ENCODE results near the gene MLH1. TPM values are rescaled to one million over a fixed set of nuclear protein-coding genes. Genes with fewer than 3 reads are reported as not detected.

The MLH1 gene
- total and polyA plus RNA-seq, 2 of the 8 experiments (the other 6 are each of a cell fraction or from before 2014, with no cell fraction given), result 36.4 to 47.3 TPM

DNA sequence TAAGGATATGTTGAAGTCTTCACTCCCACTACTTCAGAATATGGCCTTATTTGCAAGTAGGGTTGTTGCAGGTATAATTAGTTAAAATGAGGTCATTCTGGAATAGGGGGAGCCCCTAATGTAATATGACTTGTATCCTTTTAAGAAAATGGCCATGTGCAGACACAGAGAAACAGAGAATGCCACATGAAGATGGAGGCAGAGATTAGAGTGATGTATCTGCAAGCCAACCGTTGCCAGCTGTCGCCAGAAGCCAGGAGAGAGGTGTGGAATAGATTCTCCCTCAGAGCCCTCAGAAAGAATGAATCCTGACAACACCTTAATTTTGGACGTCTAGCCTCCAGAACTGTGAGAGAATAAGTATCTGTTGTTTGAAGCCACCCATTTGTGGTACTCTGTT is 37.2 kb upstream of the MLH1 start:
- Histone ChIP-seq H2BK12ac (ENCODE audit: low read depth, low read length) (no peak overlapping the region), H3K4me1 (replicated peaks in 1 of 4; ENCODE audit: control insufficient read depth in 3 of 4, insufficient read depth in 4 of 4, low read length in 3 of 4) (peaks cover 0 to 2% (median 0%) of the 10 kb centered on the region in 4 experiments; a peak in 2 of 7 replicates), H3K4me3 (ENCODE audit: extremely low read depth in 1 of 4, insufficient read depth in 2 of 4, low read depth in 3 of 4, low read length in 4 of 4) (no peak overlapping the region), H3K4ac (replicated peaks; ENCODE audit: insufficient read length, low read depth, low read length) (no peak overlapping the region), H3K27me3 (replicated peaks in 1 of 4; ENCODE audit: control insufficient read depth in 3 of 4, extremely low read depth in 1 of 4, insufficient read depth in 3 of 4, low read length in 3 of 4) (no peaks in the 10 kb centered on the region), H3K36me3 (ENCODE audit: control insufficient read depth in 2 of 4, insufficient read depth in 4 of 4, low read length in 3 of 4) (no peaks in the 10 kb centered on the region), H3K56ac (replicated peaks; ENCODE audit: insufficient read length, low read depth, low read length) (no peak overlapping the region), H2AFZ (ENCODE audit: low read length) (no peak overlapping the region), H3K9ac (replicated peaks in 1 of 4; ENCODE audit: extremely low read depth in 1 of 4, low read depth in 3 of 4, low read length in 3 of 4) (no peak overlapping the region), H3K18ac (ENCODE audit: extremely low read depth, low read length) (no peak overlapping the region), H2BK120ac (replicated peaks; ENCODE audit: low read depth, low read length) (no peak overlapping the region), H4K20me1 (replicated peaks in 1 of 2; ENCODE audit: control insufficient read depth in 1 of 2, insufficient read depth in 2 of 2, low read length in 2 of 2) (no peaks in the 10 kb centered on the region), H2BK5ac (ENCODE audit: low read depth, low read length) (no peak overlapping the region), H2AK5ac (ENCODE audit: low read depth, low read length) (no peak overlapping the region), H2BK15ac (ENCODE audit: low read length) (no peak overlapping the region), H3K9me3 (ENCODE audit: insufficient read depth in 2 of 2, low read depth in 1 of 2, low read length in 1 of 2) (no peaks in the 10 kb centered on the region), H4K5ac (ENCODE audit: insufficient read length, low read depth, low read length) (no peak overlapping the region), H3K14ac (ENCODE audit: insufficient read length) (no peak overlapping the region), H3K27ac (ENCODE audit: low read depth, low read length) (no peak overlapping the region), H2BK20ac (ENCODE audit: low read length) (no peak overlapping the region), H3K79me1 (ENCODE audit: low read depth, low read length) (no peaks in the 10 kb centered on the region), H4K8ac (ENCODE audit: extremely low read depth, insufficient read depth, low read length) (no peak overlapping the region), H3K4me2 (ENCODE audit: insufficient read depth in 1 of 2, low read depth in 2 of 2, low read length in 2 of 2) (no peak overlapping the region), H3K79me2 (ENCODE audit: control insufficient read depth in 1 of 2, insufficient read depth in 2 of 2, low read length in 2 of 2) (no peaks in the 10 kb centered on the region), H3K23ac (ENCODE audit: insufficient read length) (no peak overlapping the region), H3K23me2 (ENCODE audit: low read depth, low read length) (no peaks in the 10 kb centered on the region), H4K91ac (replicated peaks; ENCODE audit: insufficient read length, low read length) (no peak overlapping the region)
- FAIRE-seq (no peak), DNase-seq (ENCODE audit: low read depth in 1 of 2, low spot score in 2 of 2) (no peak)
- WGBS, 2 experiments (ENCODE audit: extremely low coverage in 1 of 2, insufficient coverage in 1 of 2, insufficient read length in 1 of 2, insufficient replicate concordance in 2 of 2, low coverage in 1 of 2, low lambda C conversion rate in 2 of 2, missing lambda C conversion rate in 1 of 2), result 85% methylated on average over 3 of the region's 3 CpGs; no CpG with 5 or more reads in 1 of the 2 experiments
- CTCF ChIA-PET (ENCODE audit: partially characterized antibody), result interaction anchor here (1.0 to 9.6 kb wide), 16 partner anchors 8 to 164 kb away, joined by 3 to 125 read pairs (median 22); partner anchors contain the start of genes EPM2AIP1, MLH1 and TRANK1
- POLR2A ChIA-PET (ENCODE audit: partially characterized antibody), result interaction anchor here (1.3 to 6.8 kb wide), 3 partner anchors 11 to 37 kb away, joined by 5 to 25 read pairs (median 14); partner anchors contain the start of genes EPM2AIP1, MLH1 and TRANK1
- TF ChIP-seq YY1 (IDR thresholded peaks at IDR 0.05; ENCODE audit: low read depth, low read length), result no peak
- TF ChIP-seq RAD21 (IDR thresholded peaks at IDR 0.05 in 1 of 2, conservative IDR thresholded peaks at IDR 0.05 in 1 of 2; ENCODE audit: low read depth in 2 of 2, low read length in 2 of 2), result no peak
- TF ChIP-seq SUZ12 (IDR thresholded peaks at IDR 0.05; ENCODE audit: low read length), result no peak
- TF ChIP-seq TBP (IDR thresholded peaks at IDR 0.05; ENCODE audit: low read depth, low read length), result no peak
- no peak for TF ChIP-seq NRF1 (IDR thresholded peaks at IDR 0.05; ENCODE audit: low read depth, low read length)
- no peak for TF ChIP-seq HDAC6 (IDR thresholded peaks at IDR 0.05; ENCODE audit: low read depth, low read length)
- no peak for TF ChIP-seq CBX5 (IDR thresholded peaks at IDR 0.05; ENCODE audit: low read depth, low read length)
- TF ChIP-seq RFX5 (IDR thresholded peaks at IDR 0.05; ENCODE audit: borderline replicate concordance, low read depth, low read length), result no peak
- TF ChIP-seq RBBP5 (IDR thresholded peaks at IDR 0.05; ENCODE audit: borderline replicate concordance, low read depth, low read length), result no peak
- TF ChIP-seq CHD2 (IDR thresholded peaks at IDR 0.05; ENCODE audit: low read length), result no peak
- TF ChIP-seq KDM5A (IDR thresholded peaks at IDR 0.05; ENCODE audit: low read length), result no peak
- TF ChIP-seq CBX8 (IDR thresholded peaks at IDR 0.05; ENCODE audit: borderline replicate concordance, low read depth, low read length), result no peak
- TF ChIP-seq HDAC2 (IDR thresholded peaks at IDR 0.05; ENCODE audit: borderline replicate concordance in 1 of 2, low read depth in 2 of 2, low read length in 2 of 2), result no peak

Data from H1 (cell line).